Measurements from ENCODE around the gene RHEX.
"Not testable (repeated sequence)": the region's sequence is repeated elsewhere in the genome, so short reads cannot be mapped to it uniquely, and the experiment has no call there.

Gene RHEX

DNA sequence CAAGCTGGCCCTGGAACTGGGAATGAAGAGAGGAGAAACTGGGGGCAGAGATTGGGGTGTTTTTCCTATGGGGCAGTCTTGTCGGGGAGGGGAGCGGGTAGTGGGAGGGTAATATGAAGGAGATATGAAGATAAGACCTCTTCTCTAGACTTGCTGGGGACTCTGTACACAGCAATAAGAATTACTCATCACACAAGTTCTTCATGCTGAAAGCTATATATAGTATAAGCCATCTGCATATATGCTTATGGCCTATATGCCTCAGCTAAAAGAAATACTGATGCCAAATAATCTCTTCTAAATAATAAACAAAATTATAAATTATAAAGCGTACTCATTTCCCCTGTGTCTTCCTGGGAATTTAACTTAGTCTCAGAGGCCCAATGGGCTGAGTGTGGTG is 7.9 kb downstream of the RHEX start:
- TF ChIP-seq, protein P1, sequence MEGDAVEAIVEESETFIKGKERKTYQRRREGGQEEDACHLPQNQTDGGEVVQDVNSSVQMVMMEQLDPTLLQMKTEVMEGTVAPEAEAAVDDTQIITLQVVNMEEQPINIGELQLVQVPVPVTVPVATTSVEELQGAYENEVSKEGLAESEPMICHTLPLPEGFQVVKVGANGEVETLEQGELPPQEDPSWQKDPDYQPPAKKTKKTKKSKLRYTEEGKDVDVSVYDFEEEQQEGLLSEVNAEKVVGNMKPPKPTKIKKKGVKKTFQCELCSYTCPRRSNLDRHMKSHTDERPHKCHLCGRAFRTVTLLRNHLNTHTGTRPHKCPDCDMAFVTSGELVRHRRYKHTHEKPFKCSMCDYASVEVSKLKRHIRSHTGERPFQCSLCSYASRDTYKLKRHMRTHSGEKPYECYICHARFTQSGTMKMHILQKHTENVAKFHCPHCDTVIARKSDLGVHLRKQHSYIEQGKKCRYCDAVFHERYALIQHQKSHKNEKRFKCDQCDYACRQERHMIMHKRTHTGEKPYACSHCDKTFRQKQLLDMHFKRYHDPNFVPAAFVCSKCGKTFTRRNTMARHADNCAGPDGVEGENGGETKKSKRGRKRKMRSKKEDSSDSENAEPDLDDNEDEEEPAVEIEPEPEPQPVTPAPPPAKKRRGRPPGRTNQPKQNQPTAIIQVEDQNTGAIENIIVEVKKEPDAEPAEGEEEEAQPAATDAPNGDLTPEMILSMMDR (conservative IDR thresholded peaks at IDR 0.05; ENCODE audit: low read length) = no peak
- H3K4me3 ChIP-seq (ENCODE audit: low read length) = no peak overlapping the region
- DNase-seq (ENCODE audit: low read depth) = no peak

DNA sequence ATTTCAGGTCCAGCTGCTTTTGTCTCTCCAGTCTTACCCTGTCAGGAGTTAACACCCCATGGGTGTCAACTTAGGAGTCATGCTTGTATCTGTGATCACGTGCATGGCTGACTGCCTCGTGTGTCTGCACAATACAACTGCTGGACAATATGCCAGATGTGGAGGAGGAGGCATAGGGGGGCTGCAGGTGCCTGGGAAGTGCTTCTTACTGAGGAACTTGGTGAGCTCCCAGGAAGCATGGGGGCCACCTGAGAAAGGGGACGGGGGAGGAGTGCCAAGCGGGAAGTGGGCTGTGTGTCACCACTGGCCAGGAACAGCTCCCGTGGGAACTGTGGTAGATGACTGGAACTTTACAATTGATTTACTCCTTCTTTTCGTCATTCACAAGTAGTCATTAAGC is 9.5 kb downstream of the RHEX start:
- TF ChIP-seq, protein P1 (conservative IDR thresholded peaks at IDR 0.05; ENCODE audit: low read length) = no peak
- no peak overlapping the region for H3K4me3 ChIP-seq (ENCODE audit: low read length)
- DNase-seq (ENCODE audit: low read depth) = no peak

DNA sequence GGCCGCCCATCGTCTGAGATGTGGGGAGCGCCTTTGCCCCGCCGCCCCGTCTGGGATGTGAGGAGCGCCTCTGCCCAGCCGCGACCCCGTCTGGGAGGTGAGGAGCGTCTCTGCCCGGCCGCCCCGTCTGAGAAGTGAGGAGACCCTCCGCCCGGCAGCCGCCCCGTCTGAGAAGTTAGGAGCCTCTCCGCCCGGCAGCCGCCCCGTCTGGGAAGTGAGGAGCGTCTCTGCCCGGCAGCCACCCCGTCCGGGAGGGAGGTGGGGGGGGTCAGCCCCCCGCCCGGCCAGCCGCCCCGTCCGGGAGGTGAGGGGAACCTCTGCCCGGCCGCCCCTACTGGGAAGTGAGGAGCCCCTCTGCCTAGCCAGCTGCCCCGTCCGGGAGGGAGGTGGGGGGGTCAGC is 11.0 kb downstream of the RHEX start:
- not testable (repeated sequence) for DNase-seq (ENCODE audit: low read depth); H3K4me3 ChIP-seq (ENCODE audit: low read length)

DNA sequence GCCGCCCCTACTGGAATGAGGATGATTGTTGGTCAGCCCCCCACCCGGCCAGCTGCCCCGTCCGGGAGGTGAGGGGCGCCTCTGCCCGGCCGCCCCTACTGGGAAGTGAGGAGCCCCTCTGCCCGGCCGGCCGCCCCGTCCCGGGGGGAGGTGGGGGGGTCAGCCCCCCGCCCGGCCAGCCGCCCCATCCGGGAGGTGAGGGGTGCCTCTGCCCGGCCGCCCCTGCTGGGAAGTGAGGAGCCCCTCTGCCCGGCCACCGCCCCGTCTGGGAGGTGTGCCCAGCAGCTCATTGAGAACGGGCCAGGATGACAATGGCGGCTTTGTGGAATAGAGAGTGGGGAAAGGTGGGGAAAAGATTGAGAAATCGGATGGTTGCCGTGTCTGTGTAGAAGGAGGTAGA is 11.5 kb downstream of the RHEX start:
- H3K4me3 ChIP-seq (ENCODE audit: low read length) = not testable (repeated sequence)

DNA sequence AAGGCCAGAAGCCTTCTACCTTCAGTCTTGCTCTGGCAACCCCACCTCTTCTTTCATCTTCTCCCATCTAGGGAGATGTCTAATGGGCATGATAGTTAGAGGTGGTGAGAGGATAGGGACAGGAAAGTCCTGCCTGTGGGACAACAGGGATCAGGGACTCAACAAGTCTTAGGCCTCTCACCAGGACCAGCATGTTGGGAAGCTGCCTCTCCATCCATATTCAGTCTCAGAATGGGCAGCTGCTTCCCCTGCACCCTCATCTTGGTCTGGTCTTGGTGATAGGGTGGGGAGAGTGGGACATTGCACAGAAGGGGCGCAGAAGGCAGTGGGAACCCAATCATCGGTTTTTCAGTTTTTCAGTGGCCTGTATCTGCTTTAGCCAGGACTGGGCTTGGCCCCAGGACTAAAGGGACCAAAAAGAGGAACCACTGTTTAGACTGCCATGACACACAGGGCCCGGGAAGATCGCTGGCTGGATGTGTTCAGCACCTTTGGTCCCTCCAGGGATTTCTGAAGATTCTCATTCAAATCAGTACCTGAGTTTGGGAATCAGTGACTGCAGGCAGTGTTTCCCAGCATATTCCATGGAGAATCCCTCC is 12.7 kb downstream of the RHEX start:
- H3K4me3 ChIP-seq (ENCODE audit: low read length) = no peak overlapping the region
- TF ChIP-seq, protein P1 (conservative IDR thresholded peaks at IDR 0.05; ENCODE audit: low read length) = no peak
- no peak for DNase-seq (ENCODE audit: low read depth)

More for the DNA sequence above, 11.5 kb downstream of the RHEX start:
- DNase-seq (ENCODE audit: low read depth) = not testable (repeated sequence)

DNA sequence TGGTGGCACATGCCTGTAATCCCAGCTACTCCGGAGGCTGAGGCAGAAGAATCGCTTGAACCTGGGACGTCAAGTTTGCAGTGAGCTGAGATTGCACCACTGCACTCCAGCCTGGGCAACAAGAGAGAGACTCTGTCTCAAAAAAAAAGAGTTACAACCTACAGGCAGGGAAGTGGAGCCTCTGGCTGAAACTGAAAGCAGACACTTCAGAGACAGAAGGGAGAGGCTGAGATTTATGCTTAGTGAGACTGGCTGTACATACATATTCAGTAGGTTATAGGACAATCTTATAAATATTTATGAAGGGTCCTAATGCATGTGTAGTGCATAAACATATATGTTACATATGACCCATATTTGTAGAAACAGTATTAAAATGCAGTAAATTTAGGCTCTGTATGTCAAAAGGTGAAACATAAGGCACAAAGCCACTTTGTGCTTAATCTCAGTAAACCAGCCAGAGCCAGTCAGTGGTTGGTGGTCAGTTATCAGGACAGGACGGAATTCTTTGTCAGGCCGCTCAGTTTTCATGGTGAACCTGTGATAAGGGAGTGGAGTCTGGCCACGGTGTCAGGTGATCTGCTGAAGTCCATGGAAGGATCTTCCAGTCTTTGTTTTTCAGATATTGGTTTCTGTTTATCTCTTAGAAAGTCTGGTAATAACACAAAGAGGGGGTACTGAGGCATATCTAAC is 13.7 kb downstream of the RHEX start:
- no peak for DNase-seq (ENCODE audit: low read depth)
- H3K4me3 ChIP-seq (ENCODE audit: low read length) = no peak overlapping the region
- TF ChIP-seq, protein P1 (conservative IDR thresholded peaks at IDR 0.05; ENCODE audit: low read length) = no peak

DNA sequence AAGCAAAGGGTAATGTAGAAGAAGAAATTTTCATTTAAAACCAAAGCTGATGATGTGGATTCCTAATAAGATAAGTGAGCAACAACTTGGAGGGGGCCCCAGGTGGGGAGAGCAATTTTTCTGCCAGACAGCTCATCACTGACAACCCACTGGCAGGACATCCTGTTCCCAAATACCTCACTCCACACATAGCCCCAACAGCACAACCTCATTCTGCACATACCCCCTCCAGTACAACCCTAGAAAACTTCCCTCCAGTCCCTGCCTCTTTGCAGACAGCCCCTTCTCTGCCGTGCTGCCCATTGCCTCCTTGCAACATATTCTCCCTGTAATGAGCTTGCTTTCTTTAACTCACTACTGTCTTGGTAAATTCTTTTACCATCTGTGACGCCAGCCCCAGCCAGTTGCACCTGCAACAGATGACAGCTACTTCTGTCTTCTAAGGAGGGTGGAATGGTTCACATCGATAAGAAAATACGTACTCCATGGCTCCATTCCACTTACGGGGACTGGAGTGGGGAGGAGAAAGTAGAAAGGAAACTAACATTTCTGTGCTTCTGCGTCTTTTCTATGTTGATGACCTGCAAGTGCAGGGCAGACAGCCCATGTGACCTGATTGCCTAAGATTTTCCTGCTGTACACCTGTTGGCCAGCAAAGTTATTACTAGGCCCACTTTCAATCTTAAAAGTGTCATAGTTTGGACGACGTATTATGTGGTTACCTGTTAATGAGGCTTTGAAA is 14.7 kb downstream of the RHEX start:
- DNase-seq (ENCODE audit: low read depth) = no peak
- TF ChIP-seq, protein P1 (conservative IDR thresholded peaks at IDR 0.05; ENCODE audit: low read length) = no peak
- no peak overlapping the region for H3K4me3 ChIP-seq (ENCODE audit: low read length)

DNA sequence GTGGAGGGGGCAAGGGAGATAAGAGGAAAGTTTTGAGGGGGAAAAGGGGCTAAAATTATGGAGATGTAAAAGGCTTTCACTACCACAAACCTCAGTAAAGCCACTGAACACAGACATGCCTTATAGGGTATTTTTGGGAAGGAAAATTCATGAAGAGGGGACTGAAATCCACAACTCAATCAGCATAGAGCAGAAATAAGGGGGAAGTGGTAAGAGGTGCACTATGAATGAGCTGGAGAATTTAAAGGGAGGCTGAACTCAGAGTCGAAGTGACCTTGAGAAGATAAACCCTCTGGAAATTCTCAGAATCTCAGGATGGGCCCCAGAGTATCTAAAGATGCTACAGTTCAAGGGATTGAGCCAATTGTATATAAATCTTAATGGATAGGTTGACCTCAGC is 15.3 kb downstream of the RHEX start:
- TF ChIP-seq, protein P1 (conservative IDR thresholded peaks at IDR 0.05; ENCODE audit: low read length) = no peak
- no peak for DNase-seq (ENCODE audit: low read depth)
- no peak overlapping the region for H3K4me3 ChIP-seq (ENCODE audit: low read length)
